Measurements from ENCODE around the gene POTED.
"Not testable (repeated sequence)": the region's sequence is repeated elsewhere in the genome, so short reads cannot be mapped to it uniquely, and the experiment has no call there.

Gene POTED
- total RNA-seq = 0 reads per million in 3 donors

DNA sequence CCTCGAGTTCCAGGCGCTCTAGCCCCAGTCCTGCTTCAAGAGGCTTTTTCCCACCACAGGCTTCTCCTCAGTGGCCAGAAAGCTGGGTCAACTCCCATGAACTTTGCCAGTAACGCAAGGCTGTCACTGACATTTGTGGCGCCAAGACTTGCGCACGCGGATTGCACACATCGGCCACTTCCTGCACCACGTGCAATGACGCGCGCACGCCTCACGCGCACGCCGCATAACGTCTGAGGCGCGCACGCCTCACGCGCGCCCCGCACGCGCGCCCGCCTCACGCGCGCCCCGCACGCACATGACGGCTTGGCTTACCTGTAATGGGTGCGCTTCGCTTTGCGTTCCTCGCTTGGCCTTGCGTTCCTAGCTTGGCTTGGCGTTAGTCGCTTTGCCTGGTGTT, at the start of gene POTED:
TSS of gene POTED (plus strand) at position 301 of the 400 bp plus-strand sequence. CDS start 452 bp downstream, outside the sequence.
- H3K36me3 ChIP-seq (ENCODE audit: control insufficient read depth, insufficient read depth, low read length); DNase-seq; H3K4me1 ChIP-seq (ENCODE audit: control insufficient read depth, insufficient read depth, low read length, poor library complexity, severe bottlenecking); H3K4me3 ChIP-seq (ENCODE audit: insufficient read depth, low read depth, low read length, poor library complexity, severe bottlenecking); H3K27ac ChIP-seq (ENCODE audit: insufficient read depth, low read length, poor library complexity, severe bottlenecking); H3K9me3 ChIP-seq (ENCODE audit: control insufficient read depth, low read length); H3K27me3 ChIP-seq (replicated peaks; ENCODE audit: control insufficient read depth, insufficient read depth, low read length, poor library complexity, severe bottlenecking): not testable (repeated sequence)

DNA sequence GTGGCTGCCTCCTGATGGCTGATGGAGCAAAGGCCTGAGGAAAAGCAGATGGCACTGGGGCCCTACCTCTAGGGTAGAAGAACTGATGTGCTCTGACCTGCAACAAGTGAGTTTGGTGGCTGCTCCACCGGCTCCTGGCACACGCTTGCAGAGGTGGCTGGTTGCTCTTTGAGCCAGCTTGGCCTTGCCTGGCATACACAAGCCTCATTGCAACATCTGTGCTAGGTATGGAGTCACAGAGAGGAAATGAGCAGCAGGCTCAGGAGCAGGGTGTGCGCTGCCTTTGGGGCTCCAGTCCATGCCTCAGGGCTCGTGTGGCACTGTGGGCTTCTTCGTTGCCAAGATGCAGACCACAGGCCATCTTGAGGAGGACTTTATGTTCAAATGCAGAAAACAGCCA, 40.5 kb downstream of the POTED start:
- H3K4me1 ChIP-seq (ENCODE audit: control insufficient read depth, insufficient read depth, low read length, poor library complexity, severe bottlenecking); H3K27ac ChIP-seq (ENCODE audit: insufficient read depth, low read length, poor library complexity, severe bottlenecking); H3K9me3 ChIP-seq (ENCODE audit: control insufficient read depth, low read length); DNase-seq; H3K36me3 ChIP-seq (ENCODE audit: control insufficient read depth, insufficient read depth, low read length); H3K27me3 ChIP-seq (replicated peaks; ENCODE audit: control insufficient read depth, insufficient read depth, low read length, poor library complexity, severe bottlenecking); H3K4me3 ChIP-seq (ENCODE audit: insufficient read depth, low read depth, low read length, poor library complexity, severe bottlenecking): not testable (repeated sequence)

DNA sequence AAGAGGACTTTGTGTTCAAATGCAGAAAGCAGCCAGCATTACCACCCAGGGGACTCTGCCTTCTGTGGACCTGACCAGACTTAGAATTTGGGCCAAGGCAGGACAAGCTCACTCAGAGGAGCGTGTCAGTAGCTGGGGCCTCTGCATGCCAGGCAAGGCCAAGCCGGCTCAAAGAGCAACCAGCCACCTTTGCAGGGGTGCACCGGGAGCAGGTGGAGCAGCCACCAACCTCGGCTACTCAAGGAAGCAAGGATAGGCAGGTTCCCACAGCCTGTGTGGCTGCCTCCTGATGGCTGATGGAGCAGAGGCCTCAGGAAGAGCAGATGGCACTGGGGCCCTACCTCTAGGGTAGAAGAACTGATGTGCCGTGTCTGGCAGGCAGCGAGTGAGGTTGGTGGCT, 42.2 kb downstream of the POTED start:
- H3K9me3 ChIP-seq (ENCODE audit: control insufficient read depth, low read length); H3K27ac ChIP-seq (ENCODE audit: insufficient read depth, low read length, poor library complexity, severe bottlenecking); H3K4me1 ChIP-seq (ENCODE audit: control insufficient read depth, insufficient read depth, low read length, poor library complexity, severe bottlenecking); H3K27me3 ChIP-seq (replicated peaks; ENCODE audit: control insufficient read depth, insufficient read depth, low read length, poor library complexity, severe bottlenecking); H3K36me3 ChIP-seq (ENCODE audit: control insufficient read depth, insufficient read depth, low read length); DNase-seq; H3K4me3 ChIP-seq (ENCODE audit: insufficient read depth, low read depth, low read length, poor library complexity, severe bottlenecking): not testable (repeated sequence)
